Osteoblast (primary cell): ENCODE measurements around the gene CCNT2. TPM values are rescaled to one million over a fixed set of nuclear protein-coding genes. Genes with fewer than 3 reads are reported as not detected.
"Not testable (repeated sequence)": the region's sequence is repeated elsewhere in the genome, so short reads cannot be mapped to it uniquely, and the experiment has no call there.

ENCODE experiments used
- DNase-seq: peaks from one replicate; pipeline ENCODE4 v3.0.0; 2011; ENCODE audit warnings: low spot score, mixed read lengths; ENCODE audit not compliant: insufficient read length; ENCODE audit errors: missing footprints
- H2AFZ ChIP-seq: 2 replicates; pipeline ENCODE4 v1.6.0; 2011; ENCODE audit warnings: mild to moderate bottlenecking, low read length
- H3K27ac ChIP-seq: 2 replicates; pipeline ENCODE4 v1.5.1; 2011; ENCODE audit warnings: mild to moderate bottlenecking, low read depth, low read length, moderate library complexity
- H3K27me3 ChIP-seq: 2 replicates; pipeline ENCODE4 v1.6.0; 2012; ENCODE audit warnings: mild to moderate bottlenecking, control low read depth, inconsistent platforms, low read length, moderate library complexity; ENCODE audit not compliant: insufficient read depth
- H3K36me3 ChIP-seq: 2 replicates; pipeline ENCODE4 v1.5.1; 2011; ENCODE audit warnings: mild to moderate bottlenecking, low read length, control low read depth, moderate library complexity; ENCODE audit not compliant: insufficient read depth
- H3K4me1 ChIP-seq: 2 replicates; pipeline ENCODE4 v1.5.1; 2011; ENCODE audit warnings: mild to moderate bottlenecking, low read length, control low read depth, moderate library complexity; ENCODE audit not compliant: insufficient read depth
- H3K4me2 ChIP-seq: 2 replicates; pipeline ENCODE4 v1.6.0; 2011; ENCODE audit warnings: mild to moderate bottlenecking, low read length; ENCODE audit not compliant: insufficient read depth
- H3K4me3 ChIP-seq: fragments of 200-600 bp; sonication (generic); 3 replicates; pipeline ENCODE4 v1.5.1; 2012; ENCODE audit warnings: mild to moderate bottlenecking, low read length, inconsistent platforms; ENCODE audit not compliant: insufficient read depth
- H3K79me2 ChIP-seq: 2 replicates; pipeline ENCODE4 v1.6.0; 2012; ENCODE audit warnings: mild to moderate bottlenecking, low read length, control low read depth, inconsistent platforms; ENCODE audit not compliant: insufficient read depth
- H3K9me3 ChIP-seq: 2 replicates; pipeline ENCODE4 v1.5.1; 2011; ENCODE audit warnings: low read depth, low read length, control low read depth
- H4K20me1 ChIP-seq: 2 replicates; pipeline ENCODE4 v1.6.0; 2012; ENCODE audit warnings: mild to moderate bottlenecking, low read length, control low read depth; ENCODE audit not compliant: insufficient read depth
- CTCF ChIP-seq: IDR thresholded peaks from 2 replicates; pipeline ENCODE4 v1.5.1; 2011; ENCODE audit warnings: mild to moderate bottlenecking, low read depth, low read length, moderate library complexity; ENCODE audit errors: extremely low read depth
- total RNA-seq: library from RNA; depleted of rRNA; stranded (reverse); fragments of >200 nt; gene quantifications from 2 replicates; pipeline ENCODE4 v1.2.3, GENCODE V29; 2012

The CCNT2 gene
- total RNA-seq, 1 donor, result 26.8 TPM

DNA sequence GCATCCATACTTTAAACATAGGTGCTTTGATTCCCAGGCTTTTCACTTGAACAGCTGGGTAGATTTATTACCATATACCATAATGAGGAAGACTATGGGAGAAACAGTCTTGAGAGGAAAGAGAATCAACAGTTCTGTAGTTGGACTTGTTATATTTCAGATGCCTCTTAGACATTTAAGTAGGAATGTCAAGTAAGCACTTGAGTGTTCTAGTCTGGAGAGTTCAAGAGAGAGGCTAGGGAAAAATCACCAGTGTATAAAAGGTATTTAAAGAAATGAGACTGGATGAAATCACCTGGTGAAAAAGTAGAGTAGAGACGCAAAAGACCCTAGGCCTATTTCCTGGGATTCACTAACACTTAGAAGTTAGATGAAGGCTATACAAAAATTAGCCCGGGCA is 13.5 kb upstream of the CCNT2 start:
- Histone ChIP-seq H4K20me1 (no peaks in the 10 kb centered on the region), H2AFZ (no peak overlapping the region), H3K36me3 (no peaks in the 10 kb centered on the region), H3K4me1 (no peaks in the 10 kb centered on the region), H3K27ac (no peak overlapping the region), H3K27me3 (no peaks in the 10 kb centered on the region), H3K4me2 (no peak overlapping the region), H3K4me3 (no peak overlapping the region), H3K79me2 (no peaks in the 10 kb centered on the region), H3K9me3 (no peaks in the 10 kb centered on the region)
- no peak for TF ChIP-seq CTCF
- no peak for DNase-seq

DNA sequence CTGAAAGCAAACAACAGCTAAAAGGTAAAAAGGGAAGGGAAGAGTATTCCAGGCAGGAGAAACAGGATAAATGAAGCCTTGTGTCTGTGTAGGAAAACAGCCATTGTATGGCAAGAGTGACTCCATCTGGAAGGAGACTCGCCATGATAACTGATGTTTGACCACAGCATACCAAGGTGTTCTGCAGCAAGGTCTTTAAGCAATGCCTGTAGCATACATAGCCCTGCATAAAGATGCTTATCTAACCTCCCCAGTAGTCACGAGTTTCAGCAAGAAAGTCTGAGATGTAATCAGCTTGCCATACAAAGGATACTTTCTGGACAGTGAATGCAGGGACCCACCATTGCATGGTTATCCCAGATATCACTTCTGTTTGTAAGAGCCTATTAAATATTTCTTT is 11.9 kb upstream of the CCNT2 start:
- TF ChIP-seq CTCF, result no peak
- H3K4me3 ChIP-seq, result no peak overlapping the region
- no peak overlapping the region for H3K4me2 ChIP-seq
- H3K79me2 ChIP-seq, result no peaks in the 10 kb centered on the region
- no peaks in the 10 kb centered on the region for H3K27me3 ChIP-seq
- no peaks in the 10 kb centered on the region for H4K20me1 ChIP-seq
- H3K27ac ChIP-seq, result no peak overlapping the region
- no peak for DNase-seq
- H2AFZ ChIP-seq, result no peak overlapping the region
- no peaks in the 10 kb centered on the region for H3K9me3 ChIP-seq
- H3K4me1 ChIP-seq, result no peaks in the 10 kb centered on the region
- no peaks in the 10 kb centered on the region for H3K36me3 ChIP-seq

DNA sequence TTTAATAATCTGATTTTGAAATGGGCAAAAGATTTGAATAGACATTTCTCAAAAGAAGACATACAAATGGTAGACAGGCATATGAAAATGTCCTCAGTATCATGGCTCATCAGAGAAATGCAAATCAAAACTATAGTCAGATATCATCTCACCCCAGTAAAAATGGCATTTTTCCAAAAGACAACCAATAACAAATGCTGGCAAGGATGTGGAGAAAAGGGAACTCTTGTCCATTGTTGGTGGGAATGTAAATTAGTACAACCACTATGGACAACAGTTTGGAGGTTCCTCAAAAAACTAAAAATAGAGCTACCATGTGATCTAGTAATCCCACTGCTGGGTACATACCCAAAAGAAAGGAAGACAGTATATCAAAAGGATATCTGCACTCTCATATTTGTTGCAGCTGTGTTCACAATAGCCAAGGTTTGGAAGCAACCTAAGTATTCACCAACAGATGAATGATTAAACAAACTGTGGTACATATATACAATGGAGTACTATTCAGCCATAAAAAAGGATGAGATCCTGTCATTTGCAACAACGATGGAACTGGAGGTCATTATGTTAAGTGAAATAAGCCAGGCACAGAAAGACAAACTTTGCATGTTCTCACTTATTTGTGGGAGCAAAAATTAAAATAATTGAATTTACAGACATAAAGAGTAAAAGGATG is 11.0 kb upstream of the CCNT2 start:
- H3K4me2 ChIP-seq, H3K4me3 ChIP-seq, H3K27ac ChIP-seq, H3K36me3 ChIP-seq, H3K4me1 ChIP-seq, H3K9me3 ChIP-seq, H3K79me2 ChIP-seq, H2AFZ ChIP-seq, H4K20me1 ChIP-seq, DNase-seq, H3K27me3 ChIP-seq: not testable (repeated sequence)

- no peaks in the 10 kb centered on the region for H3K9me3 ChIP-seq
- no peak overlapping the region for H3K27ac ChIP-seq
- H4K20me1 ChIP-seq, result no peaks in the 10 kb centered on the region
- no peak overlapping the region for H3K4me3 ChIP-seq
- DNase-seq, result no peak
- H2AFZ ChIP-seq, result no peak overlapping the region
- H3K4me2 ChIP-seq, result no peak overlapping the region
- no peak for TF ChIP-seq CTCF
- no peaks in the 10 kb centered on the region for H3K27me3 ChIP-seq
- no peaks in the 10 kb centered on the region for H3K36me3 ChIP-seq
- no peaks in the 10 kb centered on the region for H3K79me2 ChIP-seq
- no peaks in the 10 kb centered on the region for H3K4me1 ChIP-seq
These were observed 7.7 kb upstream of the CCNT2 start for GRCh38 chr2:134910763-134911399.
